ENCODE data around the gene HYDIN. TPM values are rescaled to one million over a fixed set of nuclear protein-coding genes. Genes with fewer than 3 reads are reported as not detected.
"Not testable (repeated sequence)": the region's sequence is repeated elsewhere in the genome, so short reads cannot be mapped to it uniquely, and the experiment has no call there.

Gene HYDIN
- total RNA-seq, 2 donors from 2014 or later, result 0.30 to 1.2 TPM

GRCh38 chr16:71039368-71040111, 191.0 kb downstream of the HYDIN start:
- not testable (repeated sequence) for DNase-seq; H3K36me3 Mint-ChIP-seq (ENCODE audit: insufficient read depth in 2 of 2); H3K4me1 Mint-ChIP-seq (ENCODE audit: low read depth); H3K27ac Mint-ChIP-seq; H3K27me3 Mint-ChIP-seq (ENCODE audit: low read depth); H3K9me3 Mint-ChIP-seq; ATAC-seq (replicated peaks in 1 of 2); H3K4me3 Mint-ChIP-seq

DNA sequence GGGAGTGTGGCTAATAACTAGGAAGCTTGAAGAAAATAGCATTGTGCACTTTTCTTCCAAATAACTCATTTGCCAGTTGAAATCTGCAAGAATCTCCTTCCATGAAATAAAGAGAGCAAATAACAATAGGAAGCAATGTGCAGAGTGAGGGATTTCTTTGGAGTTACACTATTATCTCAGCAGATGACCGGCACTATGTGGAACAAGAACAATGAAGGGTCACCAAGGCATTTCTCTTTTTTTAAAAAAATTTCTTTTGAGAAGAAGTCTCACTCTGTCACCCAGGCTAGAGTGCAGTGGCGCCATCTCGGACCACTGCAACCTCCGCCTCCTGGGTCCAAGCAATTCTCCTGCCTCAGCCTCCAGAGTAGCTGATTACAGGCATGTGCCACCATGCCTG, 192.1 kb downstream of the HYDIN start:
- H3K4me1 Mint-ChIP-seq (ENCODE audit: low read depth); H3K27ac Mint-ChIP-seq; DNase-seq; H3K4me3 Mint-ChIP-seq; H3K27me3 Mint-ChIP-seq (ENCODE audit: low read depth); H3K9me3 Mint-ChIP-seq; ATAC-seq (replicated peaks in 1 of 2); H3K36me3 Mint-ChIP-seq (ENCODE audit: insufficient read depth in 2 of 2): not testable (repeated sequence)

- H3K4me3 Mint-ChIP-seq; H3K27me3 Mint-ChIP-seq (ENCODE audit: low read depth); H3K9me3 Mint-ChIP-seq; ATAC-seq (replicated peaks in 1 of 2); H3K27ac Mint-ChIP-seq; H3K4me1 Mint-ChIP-seq (ENCODE audit: low read depth); DNase-seq; H3K36me3 Mint-ChIP-seq (ENCODE audit: insufficient read depth in 2 of 2): not testable (repeated sequence)
Measured at GRCh38 chr16:71037987-71038386, 192.5 kb downstream of the HYDIN start.

- not testable (repeated sequence) for H3K36me3 Mint-ChIP-seq (ENCODE audit: insufficient read depth in 2 of 2); H3K27ac Mint-ChIP-seq; H3K27me3 Mint-ChIP-seq (ENCODE audit: low read depth)
Measured at GRCh38 chr16:71028032-71028727, 202.3 kb downstream of the HYDIN start.

GRCh38 chr16:71027511-71027910, 203.0 kb downstream of the HYDIN start:
- H3K4me1 Mint-ChIP-seq (ENCODE audit: low read depth); ATAC-seq (replicated peaks in 1 of 2): not testable (repeated sequence)

More at GRCh38 chr16:71028032-71028727, 202.3 kb downstream of the HYDIN start:
- not testable (repeated sequence) for H3K4me1 Mint-ChIP-seq (ENCODE audit: low read depth); H3K9me3 Mint-ChIP-seq; DNase-seq; H3K4me3 Mint-ChIP-seq; ATAC-seq (replicated peaks in 1 of 2)

GRCh38 chr16:71023851-71024439, 206.6 kb downstream of the HYDIN start:
- not testable (repeated sequence) for H3K9me3 Mint-ChIP-seq; H3K36me3 Mint-ChIP-seq (ENCODE audit: insufficient read depth in 2 of 2); ATAC-seq (replicated peaks in 1 of 2); H3K4me1 Mint-ChIP-seq (ENCODE audit: low read depth); DNase-seq; H3K27me3 Mint-ChIP-seq (ENCODE audit: low read depth); H3K4me3 Mint-ChIP-seq; H3K27ac Mint-ChIP-seq

More at GRCh38 chr16:71027511-71027910, 203.0 kb downstream of the HYDIN start:
- not testable (repeated sequence) for H3K27me3 Mint-ChIP-seq (ENCODE audit: low read depth); DNase-seq; H3K4me3 Mint-ChIP-seq; H3K9me3 Mint-ChIP-seq; H3K27ac Mint-ChIP-seq; H3K36me3 Mint-ChIP-seq (ENCODE audit: insufficient read depth in 2 of 2)

GRCh38 chr16:71021961-71022537, 208.5 kb downstream of the HYDIN start:
- H3K4me3 Mint-ChIP-seq; ATAC-seq (replicated peaks in 1 of 2); H3K4me1 Mint-ChIP-seq (ENCODE audit: low read depth); H3K36me3 Mint-ChIP-seq (ENCODE audit: insufficient read depth in 2 of 2); DNase-seq; H3K9me3 Mint-ChIP-seq; H3K27me3 Mint-ChIP-seq (ENCODE audit: low read depth); H3K27ac Mint-ChIP-seq: not testable (repeated sequence)

DNA sequence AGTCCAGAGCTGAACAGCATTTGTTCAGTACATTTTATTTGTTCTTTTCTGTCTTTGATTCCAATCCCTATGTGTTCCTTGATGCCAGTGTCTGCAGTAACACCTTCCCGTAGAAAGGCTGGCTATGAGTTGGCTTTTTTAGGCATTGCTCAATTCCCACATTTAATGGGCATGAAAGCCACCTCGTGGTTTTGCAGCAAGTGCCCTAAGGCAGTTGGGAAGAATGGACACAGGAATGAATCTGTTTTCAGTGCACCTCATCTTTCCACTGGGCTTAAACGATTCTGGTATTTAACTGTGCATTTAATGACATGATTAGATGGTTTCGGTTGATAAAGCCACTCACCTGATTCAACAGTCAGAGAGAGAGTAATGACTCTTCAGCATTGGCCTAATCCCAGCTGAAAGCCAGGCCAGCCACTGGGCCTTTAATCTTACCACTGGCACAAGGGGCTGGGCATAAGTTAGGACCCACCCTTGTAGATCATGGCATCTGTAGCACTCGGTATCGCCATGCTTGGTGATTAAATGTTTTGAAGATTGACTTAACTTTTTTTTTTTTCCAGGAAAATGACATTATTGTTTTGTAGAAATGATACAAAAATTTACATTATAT, 211.3 kb downstream of the HYDIN start:
- H3K36me3 Mint-ChIP-seq (ENCODE audit: insufficient read depth in 2 of 2); H3K9me3 Mint-ChIP-seq; H3K27me3 Mint-ChIP-seq (ENCODE audit: low read depth); H3K27ac Mint-ChIP-seq; H3K4me3 Mint-ChIP-seq; H3K4me1 Mint-ChIP-seq (ENCODE audit: low read depth); DNase-seq; ATAC-seq (replicated peaks in 1 of 2): not testable (repeated sequence)

DNA sequence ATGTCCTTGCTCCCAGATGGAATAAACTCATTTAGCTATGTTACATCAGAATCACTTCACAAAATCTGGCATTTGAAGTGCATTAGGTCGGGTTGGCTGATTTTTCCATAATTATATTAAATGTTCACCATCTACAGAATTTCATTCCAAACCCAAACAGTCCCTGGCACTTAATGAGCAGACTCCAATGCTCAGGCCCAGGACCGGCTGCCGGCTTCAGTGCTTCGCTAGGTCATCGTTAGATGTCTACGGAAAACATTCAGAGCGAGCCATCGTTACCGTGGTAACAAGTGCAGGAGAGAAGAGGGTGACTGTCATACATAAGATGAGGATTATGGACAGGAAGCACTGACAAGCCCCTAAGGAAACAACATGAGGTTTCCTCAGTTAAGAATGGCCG, 215.1 kb downstream of the HYDIN start:
- not testable (repeated sequence) for DNase-seq; H3K27ac Mint-ChIP-seq; H3K9me3 Mint-ChIP-seq; ATAC-seq (replicated peaks in 1 of 2); H3K36me3 Mint-ChIP-seq (ENCODE audit: insufficient read depth in 2 of 2); H3K27me3 Mint-ChIP-seq (ENCODE audit: low read depth); H3K4me1 Mint-ChIP-seq (ENCODE audit: low read depth); H3K4me3 Mint-ChIP-seq

GRCh38 chr16:71009440-71010223, 220.9 kb downstream of the HYDIN start:
- not testable (repeated sequence) for DNase-seq; H3K36me3 Mint-ChIP-seq (ENCODE audit: insufficient read depth in 2 of 2); H3K4me3 Mint-ChIP-seq; H3K27ac Mint-ChIP-seq; H3K4me1 Mint-ChIP-seq (ENCODE audit: low read depth); H3K27me3 Mint-ChIP-seq (ENCODE audit: low read depth); ATAC-seq (replicated peaks in 1 of 2); H3K9me3 Mint-ChIP-seq

GRCh38 chr16:71006516-71006915, 224.0 kb downstream of the HYDIN start:
- H3K4me3 Mint-ChIP-seq; ATAC-seq (replicated peaks in 1 of 2); H3K27ac Mint-ChIP-seq; H3K27me3 Mint-ChIP-seq (ENCODE audit: low read depth); H3K9me3 Mint-ChIP-seq; DNase-seq; H3K36me3 Mint-ChIP-seq (ENCODE audit: insufficient read depth in 2 of 2); H3K4me1 Mint-ChIP-seq (ENCODE audit: low read depth): not testable (repeated sequence)

DNA sequence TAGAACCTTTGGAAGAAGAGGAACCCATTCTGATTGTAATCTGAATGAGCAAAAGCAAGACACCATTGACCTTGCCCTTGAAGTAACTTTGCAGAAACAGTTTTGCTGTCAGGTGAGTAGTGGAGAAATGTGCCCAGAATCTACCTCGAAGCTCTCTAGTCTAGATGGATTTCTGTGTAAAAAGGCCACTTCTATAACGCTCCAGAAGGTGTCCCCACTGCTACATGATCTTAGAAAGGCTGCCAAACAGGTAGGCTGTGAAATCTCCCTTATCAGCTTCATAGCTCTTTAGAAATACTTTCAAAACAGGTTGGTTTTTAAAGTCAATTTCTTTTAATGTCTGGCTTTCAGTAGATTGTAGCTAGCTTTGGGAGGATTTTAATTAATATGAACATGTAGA, 230.8 kb downstream of the HYDIN start:
- H3K4me1 Mint-ChIP-seq (ENCODE audit: low read depth); DNase-seq; H3K27me3 Mint-ChIP-seq (ENCODE audit: low read depth); H3K27ac Mint-ChIP-seq; H3K36me3 Mint-ChIP-seq (ENCODE audit: insufficient read depth in 2 of 2); H3K4me3 Mint-ChIP-seq; ATAC-seq (replicated peaks in 1 of 2); H3K9me3 Mint-ChIP-seq: not testable (repeated sequence)

All from activated T-cell treated with anti-CD3 and anti-CD28 coated beads, Interleukin-2, amount 50 U/mL, for 72 hours (primary cell).